HL-60 (cell line): Measurements from ENCODE around the gene YLPM1.
A peak's percentile ranks its signal among the peaks of the same experiment; 100 is the strongest.

Experiments
- DNase-seq, 2 experiments: peaks; one replicate each; pipeline ENCODE4 v3.0.0-alpha.2; 2010 to 2020; ENCODE audit warnings: low read depth in 1 of 2, low spot score in 1 of 2
- H3K27ac ChIP-seq: fragments of 250-450 bp; sonication (Bioruptor Pico); replicated peaks from 2 replicates; pipeline ENCODE4 v1.5.1; 2020; ENCODE audit warnings: mild to moderate bottlenecking, moderate library complexity
- H3K27me3 ChIP-seq: fragments of 250-450 bp; sonication (Bioruptor Pico); 2 replicates; pipeline ENCODE4 v1.5.1; 2021; ENCODE audit warnings: mild to moderate bottlenecking, moderate library complexity; ENCODE audit not compliant: insufficient read depth, poor library complexity, severe bottlenecking
- H3K4me3 ChIP-seq: replicated peaks from 2 replicates; pipeline ENCODE4 v1.5.1; 2011; ENCODE audit warnings: mild to moderate bottlenecking, control low read depth, low read length; ENCODE audit not compliant: insufficient read depth
- CTCF ChIP-seq: IDR thresholded peaks from one replicate; pipeline ENCODE4 v1.5.1; 2011; ENCODE audit warnings: low read length, control low read depth, inconsistent platforms; ENCODE audit not compliant: insufficient read depth
- GABPA ChIP-seq: IDR thresholded peaks from 2 replicates; pipeline ENCODE4 v1.6.1; 2012; ENCODE audit warnings: low read depth
- POLR2AphosphoS5 ChIP-seq: IDR thresholded peaks from 2 replicates; pipeline ENCODE4 v1.6.1; 2012; ENCODE audit warnings: low read depth
- SPI1 ChIP-seq: IDR thresholded peaks from 2 replicates; pipeline ENCODE4 v1.6.1; 2012; ENCODE audit warnings: low read depth, mild to moderate bottlenecking, borderline replicate concordance
- TF ChIP-seq, protein P1 (sequence below): IDR thresholded peaks from 2 replicates; pipeline ENCODE4 v1.6.1; 2012; ENCODE audit warnings: low read depth; ENCODE audit not compliant: insufficient replicate concordance

YLPM1 gene

DNA sequence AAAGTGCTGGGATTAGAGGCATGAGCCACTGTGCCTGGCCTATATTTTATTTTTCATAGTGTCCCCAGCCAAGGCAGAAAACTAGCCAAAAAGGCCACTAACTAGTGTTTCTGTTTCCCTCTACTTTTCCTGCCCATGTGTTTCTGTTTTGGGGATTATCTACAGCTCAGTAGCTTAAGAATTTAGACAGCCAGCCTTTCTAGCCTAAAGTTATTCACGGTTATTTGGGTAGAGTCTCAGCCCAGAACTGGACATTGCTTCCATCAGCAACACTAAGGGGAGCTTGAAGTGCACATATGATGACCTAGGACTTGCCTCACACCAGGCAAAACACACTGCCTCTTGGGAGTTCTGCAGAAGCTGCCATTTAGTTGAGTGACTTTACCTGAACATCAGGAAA, 94.9 kb downstream of the YLPM1 start:
- DNase-seq = no peak
- TF ChIP-seq POLR2AphosphoS5 = no peak
- TF ChIP-seq SPI1 = no peak
- TF ChIP-seq CTCF = no peak
- TF ChIP-seq, protein P1, sequence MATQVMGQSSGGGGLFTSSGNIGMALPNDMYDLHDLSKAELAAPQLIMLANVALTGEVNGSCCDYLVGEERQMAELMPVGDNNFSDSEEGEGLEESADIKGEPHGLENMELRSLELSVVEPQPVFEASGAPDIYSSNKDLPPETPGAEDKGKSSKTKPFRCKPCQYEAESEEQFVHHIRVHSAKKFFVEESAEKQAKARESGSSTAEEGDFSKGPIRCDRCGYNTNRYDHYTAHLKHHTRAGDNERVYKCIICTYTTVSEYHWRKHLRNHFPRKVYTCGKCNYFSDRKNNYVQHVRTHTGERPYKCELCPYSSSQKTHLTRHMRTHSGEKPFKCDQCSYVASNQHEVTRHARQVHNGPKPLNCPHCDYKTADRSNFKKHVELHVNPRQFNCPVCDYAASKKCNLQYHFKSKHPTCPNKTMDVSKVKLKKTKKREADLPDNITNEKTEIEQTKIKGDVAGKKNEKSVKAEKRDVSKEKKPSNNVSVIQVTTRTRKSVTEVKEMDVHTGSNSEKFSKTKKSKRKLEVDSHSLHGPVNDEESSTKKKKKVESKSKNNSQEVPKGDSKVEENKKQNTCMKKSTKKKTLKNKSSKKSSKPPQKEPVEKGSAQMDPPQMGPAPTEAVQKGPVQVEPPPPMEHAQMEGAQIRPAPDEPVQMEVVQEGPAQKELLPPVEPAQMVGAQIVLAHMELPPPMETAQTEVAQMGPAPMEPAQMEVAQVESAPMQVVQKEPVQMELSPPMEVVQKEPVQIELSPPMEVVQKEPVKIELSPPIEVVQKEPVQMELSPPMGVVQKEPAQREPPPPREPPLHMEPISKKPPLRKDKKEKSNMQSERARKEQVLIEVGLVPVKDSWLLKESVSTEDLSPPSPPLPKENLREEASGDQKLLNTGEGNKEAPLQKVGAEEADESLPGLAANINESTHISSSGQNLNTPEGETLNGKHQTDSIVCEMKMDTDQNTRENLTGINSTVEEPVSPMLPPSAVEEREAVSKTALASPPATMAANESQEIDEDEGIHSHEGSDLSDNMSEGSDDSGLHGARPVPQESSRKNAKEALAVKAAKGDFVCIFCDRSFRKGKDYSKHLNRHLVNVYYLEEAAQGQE = no peak
- no peak for TF ChIP-seq GABPA
- Histone ChIP-seq H3K27me3 (no peaks in the 10 kb centered on the region), H3K27ac (no peak overlapping the region), H3K4me3 (no peak overlapping the region)

DNA sequence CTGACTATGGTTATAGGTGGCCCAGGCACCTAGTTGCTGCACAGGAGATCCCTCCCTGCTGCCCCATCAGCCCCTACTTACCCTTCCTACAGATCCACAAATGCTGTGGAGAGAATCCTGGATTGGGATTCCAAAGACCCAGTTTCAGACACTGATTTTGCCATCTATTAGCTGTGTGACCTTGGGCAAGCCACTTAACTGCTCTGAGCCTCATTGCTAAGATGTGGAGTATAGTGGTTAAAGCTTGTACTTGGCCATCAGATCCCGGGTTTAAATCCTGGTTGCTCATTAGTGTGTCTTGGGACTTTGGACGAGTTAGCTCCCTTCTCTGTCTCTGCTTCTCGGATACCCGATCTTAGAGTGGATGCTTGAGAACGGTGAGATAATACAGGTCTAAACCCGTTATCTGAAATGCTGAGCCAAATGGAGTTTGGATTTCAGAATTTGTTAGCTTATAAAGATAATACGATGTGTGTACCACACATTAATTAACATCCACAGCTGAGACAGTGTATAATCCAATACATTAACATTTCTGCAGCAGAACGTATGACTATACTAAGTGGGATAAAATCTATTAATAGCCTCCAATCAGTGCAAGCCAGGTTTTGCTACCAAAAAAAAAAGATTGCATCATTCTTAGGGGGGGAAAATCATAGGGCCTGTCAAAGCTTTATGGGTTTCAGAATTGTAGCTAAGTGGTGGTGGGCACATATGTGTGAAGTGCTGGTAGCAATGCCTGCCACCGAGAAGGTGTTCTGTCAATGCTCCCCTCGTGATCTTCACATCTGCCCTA, 96.8 kb downstream of the YLPM1 start:
- no peak for DNase-seq
- no peak overlapping the region for H3K27ac ChIP-seq
- TF ChIP-seq POLR2AphosphoS5 = no peak
- no peak overlapping the region for H3K4me3 ChIP-seq
- no peaks in the 10 kb centered on the region for H3K27me3 ChIP-seq

- no peaks in the 10 kb centered on the region for H3K27me3 ChIP-seq
- no peak for TF ChIP-seq GABPA
- peak; percentile 38 for TF ChIP-seq CTCF
- H3K27ac ChIP-seq = no peak overlapping the region
- DNase-seq = peak in 1 of 2 experiments; percentile 76
- H3K4me3 ChIP-seq = no peak overlapping the region
These were observed 98.0 kb downstream of the YLPM1 start for GRCh38 chr14:74860899-74861733.

- TF ChIP-seq POLR2AphosphoS5 (no peak), GABPA (no peak), SPI1 (no peak), CTCF (no peak)
- TF ChIP-seq, protein P1 = no peak
- Histone ChIP-seq H3K4me3 (no peak overlapping the region), H3K27ac (no peak overlapping the region), H3K27me3 (no peaks in the 10 kb centered on the region)
- no peak for DNase-seq
These were observed 98.6 kb downstream of the YLPM1 start for GRCh38 chr14:74861734-74862090.
